Fibroblast of pulmonary artery (primary cell): ENCODE data around the gene HOXC13.
A peak's percentile ranks its signal among the peaks of the same experiment; 100 is the strongest.

Experiments used
- DNase-seq: peaks from one replicate; pipeline ENCODE4 v3.0.0-alpha.2; 2010; ENCODE audit warnings: low read depth
- H3K4me3 ChIP-seq: replicated peaks from 2 replicates; pipeline ENCODE4 v1.5.1; 2011; ENCODE audit warnings: low read depth, mild to moderate bottlenecking, control low read depth, low read length, moderate library complexity
- TF ChIP-seq, protein P1 (sequence below): IDR thresholded peaks from 2 replicates; pipeline ENCODE4 v1.5.1; 2011; ENCODE audit warnings: mild to moderate bottlenecking, control low read depth, low read length, inconsistent platforms; ENCODE audit errors: missing control alignments

Gene HOXC13

DNA sequence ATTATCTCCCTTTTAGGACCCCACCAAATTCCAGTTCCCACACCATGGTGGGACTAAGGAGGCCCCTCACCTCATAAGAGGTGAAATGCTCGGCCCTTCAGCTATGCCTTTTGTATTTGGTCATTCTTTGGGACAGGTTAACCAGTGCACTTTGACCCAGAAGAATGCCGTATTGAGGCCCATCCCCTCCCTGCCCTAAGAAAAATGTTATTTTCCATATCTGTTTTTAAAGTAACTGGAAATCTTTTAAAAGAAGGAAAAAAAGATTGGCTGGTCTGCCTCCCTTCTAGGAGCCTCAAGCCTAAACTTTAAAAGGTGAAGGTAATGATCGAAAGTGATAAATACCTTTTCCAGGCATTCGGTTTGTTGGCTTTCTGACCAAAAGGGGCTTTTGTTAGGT, 5.7 kb upstream of the HOXC13 start:
- no peak for DNase-seq
- TF ChIP-seq, protein P1, sequence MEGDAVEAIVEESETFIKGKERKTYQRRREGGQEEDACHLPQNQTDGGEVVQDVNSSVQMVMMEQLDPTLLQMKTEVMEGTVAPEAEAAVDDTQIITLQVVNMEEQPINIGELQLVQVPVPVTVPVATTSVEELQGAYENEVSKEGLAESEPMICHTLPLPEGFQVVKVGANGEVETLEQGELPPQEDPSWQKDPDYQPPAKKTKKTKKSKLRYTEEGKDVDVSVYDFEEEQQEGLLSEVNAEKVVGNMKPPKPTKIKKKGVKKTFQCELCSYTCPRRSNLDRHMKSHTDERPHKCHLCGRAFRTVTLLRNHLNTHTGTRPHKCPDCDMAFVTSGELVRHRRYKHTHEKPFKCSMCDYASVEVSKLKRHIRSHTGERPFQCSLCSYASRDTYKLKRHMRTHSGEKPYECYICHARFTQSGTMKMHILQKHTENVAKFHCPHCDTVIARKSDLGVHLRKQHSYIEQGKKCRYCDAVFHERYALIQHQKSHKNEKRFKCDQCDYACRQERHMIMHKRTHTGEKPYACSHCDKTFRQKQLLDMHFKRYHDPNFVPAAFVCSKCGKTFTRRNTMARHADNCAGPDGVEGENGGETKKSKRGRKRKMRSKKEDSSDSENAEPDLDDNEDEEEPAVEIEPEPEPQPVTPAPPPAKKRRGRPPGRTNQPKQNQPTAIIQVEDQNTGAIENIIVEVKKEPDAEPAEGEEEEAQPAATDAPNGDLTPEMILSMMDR = no peak
- no peak overlapping the region for H3K4me3 ChIP-seq

DNA sequence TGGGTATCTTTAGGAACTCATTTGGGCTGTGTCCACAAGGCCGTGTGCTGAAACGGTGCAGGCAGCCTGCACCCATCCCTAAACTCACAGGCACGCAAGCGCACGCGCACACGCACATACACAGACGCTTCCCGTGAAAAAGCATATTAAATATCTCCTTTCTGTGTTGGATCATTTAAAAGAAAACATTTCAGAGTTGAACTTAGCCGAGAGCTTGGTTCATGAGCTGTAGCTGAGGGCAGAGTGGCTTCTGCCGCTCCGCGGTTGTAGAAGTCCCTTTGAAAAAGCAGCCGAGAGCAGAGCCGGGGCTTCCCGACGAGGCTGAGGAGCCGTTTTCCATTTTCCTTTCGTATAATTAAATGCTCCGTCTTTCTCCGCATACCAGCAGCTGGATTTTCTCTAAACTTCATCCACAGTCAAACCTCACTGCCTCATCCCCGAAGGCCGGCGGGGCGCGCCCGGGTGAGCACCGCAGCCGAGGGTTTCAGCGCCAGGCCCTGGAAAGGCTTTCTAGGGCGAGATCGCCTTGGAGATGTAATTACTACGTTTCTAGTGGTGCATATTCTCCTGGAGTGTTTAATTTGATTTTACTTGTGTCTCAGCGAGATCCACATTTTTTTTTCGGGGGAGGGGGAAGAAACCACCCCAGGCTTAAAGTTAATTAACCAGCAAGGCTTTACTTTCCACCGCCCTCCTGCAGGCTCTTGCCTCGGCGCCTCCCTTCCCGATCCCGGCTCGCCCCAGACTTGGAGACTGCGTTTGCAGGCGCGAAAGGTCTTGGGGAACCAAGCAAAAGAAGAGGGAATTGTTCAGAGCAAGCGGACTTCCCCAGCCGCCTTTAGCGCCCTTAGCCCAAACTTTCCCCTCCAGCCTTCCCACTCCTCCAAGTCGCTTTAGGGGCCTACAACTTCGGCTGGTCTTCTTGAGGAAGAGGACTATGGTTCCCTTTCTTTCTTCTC, 3.0 kb upstream of the HOXC13 start:
- H3K4me3 ChIP-seq = no peak overlapping the region
- no peak for DNase-seq
- TF ChIP-seq, protein P1 = no peak

DNA sequence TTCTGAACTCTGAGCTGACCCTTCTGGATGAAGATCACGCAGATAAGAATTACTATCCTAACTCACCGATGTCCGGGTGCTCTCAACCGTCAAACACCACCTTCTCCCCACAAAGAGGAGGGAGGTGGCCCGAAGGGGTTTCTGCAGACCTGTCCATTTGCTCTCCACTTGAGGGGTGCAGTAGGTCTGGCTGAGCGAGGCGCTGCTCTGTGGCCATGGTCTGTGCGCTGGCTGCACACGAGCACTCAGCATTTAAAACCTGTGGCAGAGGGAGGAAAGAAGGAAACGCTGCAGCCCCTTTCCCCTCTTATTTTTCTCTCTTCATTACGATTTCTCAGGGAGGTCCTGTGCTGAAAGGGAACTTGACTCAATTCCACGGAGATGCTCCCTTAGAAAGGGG, 1.5 kb upstream of the HOXC13 start:
- H3K4me3 ChIP-seq = no peak overlapping the region
- TF ChIP-seq, protein P1 = no peak
- no peak for DNase-seq

DNA sequence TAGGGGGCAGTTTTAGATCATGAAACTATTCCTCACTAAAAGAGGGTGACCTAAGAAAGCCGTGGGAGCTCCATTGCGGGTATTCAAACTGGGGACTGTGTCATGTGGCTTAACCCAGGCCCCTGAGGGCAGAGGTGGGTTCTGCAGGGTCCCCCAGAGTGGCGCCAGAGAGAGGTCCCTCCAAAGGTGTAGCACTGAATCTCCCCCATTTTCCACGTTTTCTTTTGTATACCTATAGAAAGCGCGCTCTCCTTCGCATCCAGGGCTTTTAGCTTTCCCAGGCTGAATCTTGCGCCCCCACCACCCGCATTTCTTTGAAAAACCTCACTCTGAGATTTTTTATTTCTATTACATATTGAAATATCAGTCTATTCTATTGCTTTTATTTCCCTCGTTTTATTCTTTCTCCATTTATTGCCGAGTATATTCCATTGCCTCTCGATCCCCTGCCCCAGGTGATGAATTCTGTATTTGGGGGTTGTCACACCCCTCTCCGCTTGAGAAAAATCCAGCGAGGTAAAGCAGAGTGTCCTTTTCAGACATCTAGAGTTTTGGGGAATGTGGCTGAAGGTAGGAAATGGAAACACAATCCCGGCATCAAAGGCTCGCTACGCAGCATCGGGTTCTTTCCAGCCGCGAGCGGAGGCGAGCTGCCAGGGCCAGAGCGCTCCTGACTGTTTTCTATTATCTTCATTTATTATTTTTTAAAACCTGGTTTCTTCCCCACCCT, 870 bp upstream of the HOXC13 start:
- DNase-seq = no peak
- TF ChIP-seq, protein P1 = no peak
- H3K4me3 ChIP-seq = no peak overlapping the region

DNA sequence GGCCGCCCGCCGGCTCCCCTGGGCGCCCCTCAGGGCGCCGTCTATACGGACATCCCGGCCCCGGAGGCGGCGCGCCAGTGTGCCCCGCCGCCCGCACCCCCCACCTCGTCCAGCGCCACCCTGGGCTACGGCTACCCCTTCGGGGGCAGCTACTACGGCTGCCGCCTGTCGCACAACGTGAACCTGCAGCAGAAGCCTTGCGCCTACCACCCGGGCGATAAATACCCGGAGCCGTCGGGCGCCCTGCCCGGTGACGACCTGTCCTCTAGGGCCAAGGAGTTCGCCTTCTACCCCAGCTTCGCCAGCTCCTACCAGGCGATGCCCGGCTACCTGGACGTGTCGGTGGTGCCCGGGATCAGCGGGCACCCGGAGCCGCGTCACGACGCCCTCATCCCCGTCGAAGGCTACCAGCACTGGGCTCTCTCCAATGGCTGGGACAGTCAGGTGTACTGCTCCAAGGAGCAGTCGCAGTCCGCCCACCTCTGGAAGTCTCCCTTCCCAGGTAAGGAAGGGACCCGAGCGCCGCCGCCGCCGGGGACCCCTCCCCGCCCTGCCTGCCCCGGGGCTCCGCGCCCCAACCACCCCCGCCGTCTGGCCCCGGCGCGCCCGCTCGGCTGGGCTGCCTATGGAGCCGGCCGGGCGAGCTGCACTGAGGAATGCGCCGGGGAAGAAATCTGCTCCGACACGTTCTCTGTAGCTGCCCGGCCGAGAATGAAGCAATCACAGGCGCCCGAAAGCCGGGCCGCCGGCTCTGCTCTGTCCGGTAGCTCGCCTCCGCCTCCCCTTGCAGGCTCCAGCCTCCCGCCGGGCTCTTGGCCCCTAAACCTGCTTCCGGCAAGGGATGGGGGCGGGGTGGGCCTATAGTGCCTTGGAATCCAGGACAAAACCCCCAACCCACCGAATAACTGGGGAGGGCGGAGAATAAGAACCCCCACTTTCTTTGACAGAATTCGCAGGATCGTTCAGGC, 794 bp downstream of the HOXC13 start:
- TF ChIP-seq, protein P1 = no peak
- peak; percentile 11 for DNase-seq
- H3K4me3 ChIP-seq = no peak overlapping the region

DNA sequence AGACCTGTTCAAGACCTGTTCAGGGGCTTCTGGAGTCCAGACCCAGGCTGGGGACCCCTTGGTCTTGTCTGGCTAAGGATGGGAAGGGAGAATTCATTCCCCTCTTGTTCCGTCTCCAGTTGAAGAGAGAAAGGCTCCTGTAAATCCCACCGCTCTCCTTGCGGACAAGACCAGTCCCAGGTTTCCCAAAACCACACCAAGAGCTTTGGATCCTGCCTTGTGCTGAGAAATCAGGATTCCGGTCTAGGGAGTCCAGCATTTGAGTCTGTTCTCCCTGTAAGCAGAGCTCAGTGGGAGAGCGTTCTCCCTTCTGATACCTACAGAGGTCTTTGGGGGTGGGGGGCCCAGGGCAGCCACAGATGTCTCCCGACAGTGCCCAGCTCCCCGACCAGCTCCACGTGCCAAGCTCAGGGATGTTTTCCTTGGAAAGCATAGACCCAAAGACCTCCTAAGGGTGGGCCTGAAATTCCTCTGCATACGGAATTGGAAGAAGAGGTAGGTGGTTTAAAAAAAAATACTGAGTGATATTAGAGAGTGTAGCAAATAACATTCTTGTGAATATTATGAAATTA, 1.9 kb downstream of the HOXC13 start:
- H3K4me3 ChIP-seq = no peak overlapping the region
- TF ChIP-seq, protein P1 = no peak
- no peak for DNase-seq
